Right hindlimb (tissue), 1 donor: Measurements from ENCODE around the gene VAPB.

ENCODE experiments used
- DNase-seq: peaks from one replicate; pipeline ENCODE4 v3.0.0-alpha.2; 2018

VAPB gene

GRCh38 chr20:58466095-58466708 is 77.2 kb downstream of the VAPB start:
- DNase-seq, result no peak

GRCh38 chr20:58466729-58467571 is 77.9 kb downstream of the VAPB start:
- no peak for DNase-seq

- DNase-seq, result no peak
These were observed 78.8 kb downstream of the VAPB start for GRCh38 chr20:58467572-58468527.

- peak; percentile 77 for DNase-seq
These were observed 80.6 kb downstream of the VAPB start for GRCh38 chr20:58469616-58470015.

GRCh38 chr20:58470336-58471192 is 81.5 kb downstream of the VAPB start:
- DNase-seq, result peak; percentile 54

- DNase-seq, result peak; percentile 96
These were observed 82.5 kb downstream of the VAPB start for GRCh38 chr20:58471193-58472164.

GRCh38 chr20:58472273-58473018 is 83.4 kb downstream of the VAPB start:
- DNase-seq, result no peak

- DNase-seq, result no peak
These were observed 84.7 kb downstream of the VAPB start for GRCh38 chr20:58473453-58474425.

- no peak for DNase-seq
These were observed 86.4 kb downstream of the VAPB start for GRCh38 chr20:58475466-58475865.

- DNase-seq, result peak; percentile 9
These were observed 89.2 kb downstream of the VAPB start for GRCh38 chr20:58478141-58478805.

- DNase-seq, result peak; percentile 68
These were observed 90.9 kb downstream of the VAPB start for GRCh38 chr20:58479726-58480440.

- peak; percentile 89 for DNase-seq
These were observed 91.7 kb downstream of the VAPB start for GRCh38 chr20:58480551-58481336.

GRCh38 chr20:58481481-58482021 is 92.5 kb downstream of the VAPB start:
- peak; percentile 67 for DNase-seq

- peak; percentile 8 for DNase-seq
These were observed 93.4 kb downstream of the VAPB start for GRCh38 chr20:58482416-58482815.

- DNase-seq, result peak; percentile 6
These were observed 94.0 kb downstream of the VAPB start for GRCh38 chr20:58483051-58483450.

- DNase-seq, result peak; percentile 4
These were observed 94.4 kb downstream of the VAPB start for GRCh38 chr20:58483470-58483869.
